Naive thymus-derived CD8-positive, alpha-beta T cell (primary cell): ENCODE data around the gene TNFRSF6B. TPM values are rescaled to one million over a fixed set of nuclear protein-coding genes. Genes with fewer than 3 reads are reported as not detected.
"Not testable (repeated sequence)": the region's sequence is repeated elsewhere in the genome, so short reads cannot be mapped to it uniquely, and the experiment has no call there.

ENCODE experiments used
- ATAC-seq, 2 donors: fragments of 150-1000 bp; cut with Tn5 transposase in 1 of 2; sonication (Bioruptor Pico), chemical (Tn5 transposase) in 1 of 2; 1 replicate in 1 of 2; 2 replicates in 1 of 2; pipeline ENCODE4 v1.10.0; 2021; ENCODE audit warnings: mild to moderate bottlenecking in 2 of 2, moderate library complexity in 2 of 2
- POLR2A ChIA-PET: fragments of 350-600 bp; sonication (Branson Sonifier 250); formaldehyde crosslinking; loops from one replicate; lab custom pipeline; 2021; ENCODE audit warnings: antibody characterized with exemption; lab: Charles Lee
- DNase-seq, 10 donors: peaks; one replicate each; pipeline versions ENCODE4 v3.0.0 to v3.0.0-alpha.2; 2020 to 2022
- H3K27ac Mint-ChIP-seq, 10 donors: one replicate each; pipeline ENCODE4 v1.8.0; 2020 to 2022; ENCODE audit warnings: mild to moderate bottlenecking in 10 of 10, mixed read lengths in 10 of 10, moderate library complexity in 4 of 10, inconsistent platforms in 1 of 10
- H3K27me3 Mint-ChIP-seq, 5 donors: one replicate each; pipeline ENCODE4 v1.8.0; 2021 to 2022; ENCODE audit warnings: mixed read lengths in 5 of 5
- H3K36me3 Mint-ChIP-seq, 3 donors: one replicate each; pipeline ENCODE4 v1.8.0; 2020 to 2022; ENCODE audit warnings: mixed read lengths in 3 of 3, mild to moderate bottlenecking in 2 of 3, inconsistent platforms in 1 of 3
- H3K4me1 Mint-ChIP-seq, 4 donors: one replicate each; pipeline ENCODE4 v1.8.0; 2021 to 2022; ENCODE audit warnings: mixed read lengths in 4 of 4
- H3K4me3 Mint-ChIP-seq, 10 donors: one replicate each; pipeline ENCODE4 v1.8.0; 2020 to 2022; ENCODE audit warnings: mild to moderate bottlenecking in 10 of 10, mixed read lengths in 10 of 10, moderate library complexity in 6 of 10, inconsistent platforms in 1 of 10
- H3K9me3 Mint-ChIP-seq, 9 donors: one replicate each; pipeline ENCODE4 v1.8.0; 2020 to 2022; ENCODE audit warnings: mixed read lengths in 9 of 9, mild to moderate bottlenecking in 3 of 9, inconsistent platforms in 1 of 9, moderate library complexity in 1 of 9
- polyA plus RNA-seq, 3 donors: library from polyadenylated mRNA; unstranded; fragments of 300-500 nt; fragmentation: Illumina TruSeq; gene quantifications; one replicate each; pipeline ENCODE4 v1.2.3, GENCODE V29; 2021
- total RNA-seq, 8 experiments: library from RNA in 2 of 8; stranded (reverse) in 2 of 8; gene quantifications; one replicate each; pipeline ENCODE4 v1.2.3 and lab custom pipeline; 2021 to 2026

TNFRSF6B gene
- total and polyA plus RNA-seq, 5 experiments from 2014 or later: 0.22 to 1.1 (median 0.90) TPM; not detected in 1

GRCh38 chr20:63656451-63656850, 40.0 kb upstream of the TNFRSF6B start:
- H3K4me3 Mint-ChIP-seq: peak overlapping the region in 7 of 10 donors; percentile 39 to 98 (median 60)
- no peaks in the 10 kb centered on the region for H3K9me3 Mint-ChIP-seq
- H3K27me3 Mint-ChIP-seq: no peaks in the 10 kb centered on the region
- no peak overlapping the region for H3K27ac Mint-ChIP-seq
- DNase-seq (no peak), ATAC-seq (no peak)
- POLR2A ChIA-PET: interaction anchor here (1.8 to 3.3 kb wide), 2 partner anchors 15 to 21 kb away, joined by 4 to 43 read pairs; no protein-coding TSS in a partner anchor
- peaks cover 17 to 52% (median 43%) of the 10 kb centered on the region in 4 donors for H3K4me1 Mint-ChIP-seq
- peaks cover 0 to 6% (median 1%) of the 10 kb centered on the region in 3 donors for H3K36me3 Mint-ChIP-seq

GRCh38 chr20:63657260-63657936, 39.1 kb upstream of the TNFRSF6B start:
- Mint-ChIP-seq H3K9me3 (no peaks in the 10 kb centered on the region), H3K4me3 (peak overlapping the region; percentile 90 to 99 (median 96)), H3K27me3 (no peaks in the 10 kb centered on the region), H3K36me3 (peaks cover 0 to 10% (median 1%) of the 10 kb centered on the region in 3 donors), H3K4me1 (peaks cover 17 to 49% (median 39%) of the 10 kb centered on the region in 4 donors), H3K27ac (peak overlapping the region in 7 of 10 donors; percentile 92 to 98 (median 96))
- POLR2A ChIA-PET: interaction anchor here (0.7 to 3.3 kb wide), 16 partner anchors 8 to 299 kb away, joined by 3 to 43 read pairs (median 7); partner anchors contain the start of genes ARFRP1, GMEB2, LIME1 and PPDPF
- no peak for ATAC-seq
- peak in 1 of 10 donors; percentile 61 for DNase-seq

- POLR2A ChIA-PET: interaction anchor here (0.5 to 3.3 kb wide), 27 partner anchors 8 to 322 kb away, joined by 3 to 43 read pairs (median 4); partner anchors contain the start of genes ARFRP1, GMEB2, LIME1 and PPDPF
- Mint-ChIP-seq H3K36me3 (peaks cover 0 to 12% (median 4%) of the 10 kb centered on the region in 3 donors), H3K27ac (peak within 1 kb of the TSS; percentile 92 to 98 (median 96)), H3K4me1 (peaks cover 18 to 49% (median 39%) of the 10 kb centered on the region in 4 donors), H3K4me3 (peak within 1 kb of the TSS; percentile 90 to 99 (median 96)), H3K27me3 (no peaks in the 10 kb centered on the region), H3K9me3 (no peaks in the 10 kb centered on the region)
- ATAC-seq (peak; percentile 82 to 85), DNase-seq (peak; percentile 73 to 98 (median 86))
Observed at GRCh38 chr20:63657937-63658748, 38.3 kb upstream of the TNFRSF6B start, which contains the start of gene RTEL1. TSS of gene RTEL1 (plus strand) at chr20:63658312. CDS start at chr20:63659403, 1,091 bp downstream.

- H3K9me3 Mint-ChIP-seq: no peaks in the 10 kb centered on the region
- peaks cover 0 to 12% (median 4%) of the 10 kb centered on the region in 3 donors for H3K36me3 Mint-ChIP-seq
- DNase-seq: peak in 1 of 10 donors; percentile 64
- H3K4me3 Mint-ChIP-seq: peak overlapping the region; percentile 90 to 99 (median 96)
- peak overlapping the region; percentile 92 to 98 (median 96) for H3K27ac Mint-ChIP-seq
- POLR2A ChIA-PET: interaction anchor here (0.6 to 3.3 kb wide), 23 partner anchors 7 to 322 kb away, joined by 3 to 43 read pairs (median 5); partner anchors contain the start of genes ARFRP1, GMEB2, LIME1 and PPDPF
- peaks cover 17 to 48% (median 37%) of the 10 kb centered on the region in 4 donors for H3K4me1 Mint-ChIP-seq
- no peaks in the 10 kb centered on the region for H3K27me3 Mint-ChIP-seq
- peak in 1 of 2 donors; percentile 22 for ATAC-seq
Observed at GRCh38 chr20:63658749-63659187, 37.7 kb upstream of the TNFRSF6B start.

GRCh38 chr20:63659370-63659769, 37.1 kb upstream of the TNFRSF6B start:
- H3K27me3 Mint-ChIP-seq: no peaks in the 10 kb centered on the region
- ATAC-seq (no peak), DNase-seq (no peak)
- H3K4me1 Mint-ChIP-seq: peaks cover 12 to 42% (median 31%) of the 10 kb centered on the region in 4 donors
- H3K27ac Mint-ChIP-seq: peak overlapping the region in 3 of 10 donors; percentile 19 to 96 (median 27)
- peaks cover 0 to 12% (median 4%) of the 10 kb centered on the region in 3 donors for H3K36me3 Mint-ChIP-seq
- peak overlapping the region; percentile 90 to 99 (median 96) for H3K4me3 Mint-ChIP-seq
- no peaks in the 10 kb centered on the region for H3K9me3 Mint-ChIP-seq
- POLR2A ChIA-PET: interaction anchor here (1.7 to 2.4 kb wide), 4 partner anchors 17 to 122 kb away, joined by 5 to 29 read pairs (median 16); partner anchors contain the start of genes GMEB2 and PTK6

- Mint-ChIP-seq H3K4me3 (peak overlapping the region in 9 of 10 donors; percentile 55 to 98 (median 94)), H3K27ac (peak overlapping the region in 1 of 10 donors; percentile 27)
Observed at GRCh38 chr20:63660174-63660573, 36.3 kb upstream of the TNFRSF6B start.

GRCh38 chr20:63660622-63661021, 35.8 kb upstream of the TNFRSF6B start:
- DNase-seq (no peak), ATAC-seq (no peak)
- H3K9me3 Mint-ChIP-seq: no peaks in the 10 kb centered on the region
- POLR2A ChIA-PET: interaction anchor here (0.6 to 2.4 kb wide), 3 partner anchors 18 to 35 kb away, joined by 4 to 5 read pairs (median 5); no protein-coding TSS in a partner anchor
- H3K4me1 Mint-ChIP-seq: peaks cover 9 to 31% (median 24%) of the 10 kb centered on the region in 4 donors
- H3K4me3 Mint-ChIP-seq: peak overlapping the region in 5 of 10 donors; percentile 15 to 66 (median 30)
- H3K36me3 Mint-ChIP-seq: peaks cover 0 to 12% (median 4%) of the 10 kb centered on the region in 3 donors
- H3K27me3 Mint-ChIP-seq: no peaks in the 10 kb centered on the region
- H3K27ac Mint-ChIP-seq: no peak overlapping the region

More at GRCh38 chr20:63660174-63660573, 36.3 kb upstream of the TNFRSF6B start:
- H3K9me3 Mint-ChIP-seq, DNase-seq, H3K27me3 Mint-ChIP-seq, ATAC-seq: not testable (repeated sequence)
- H3K36me3 Mint-ChIP-seq: peaks cover 0 to 12% (median 4%) of the 10 kb centered on the region in 3 donors
- H3K4me1 Mint-ChIP-seq: peaks cover 9 to 35% (median 24%) of the 10 kb centered on the region in 4 donors
- POLR2A ChIA-PET: interaction anchor here (0.6 to 2.4 kb wide), 2 partner anchors 18 to 30 kb away, joined by 5 read pairs; no protein-coding TSS in a partner anchor

GRCh38 chr20:63661108-63661507, 35.3 kb upstream of the TNFRSF6B start:
- POLR2A ChIA-PET: interaction anchor here (1.0 to 2.4 kb wide), 3 partner anchors 19 to 140 kb away, joined by 4 to 5 read pairs (median 4); partner anchors contain the start of gene PPDPF

GRCh38 chr20:63661959-63662812, 34.3 kb upstream of the TNFRSF6B start:
- H3K4me3 Mint-ChIP-seq: peak overlapping the region in 1 of 10 donors; percentile 6
- ATAC-seq (no peak), DNase-seq (no peak)
- H3K4me1 Mint-ChIP-seq: peaks cover 9 to 27% (median 22%) of the 10 kb centered on the region in 4 donors
- no peaks in the 10 kb centered on the region for H3K9me3 Mint-ChIP-seq
- no peaks in the 10 kb centered on the region for H3K27me3 Mint-ChIP-seq
- H3K27ac Mint-ChIP-seq: no peak overlapping the region
- peaks cover 0 to 20% (median 9%) of the 10 kb centered on the region in 3 donors for H3K36me3 Mint-ChIP-seq
- POLR2A ChIA-PET: interaction anchor here (0.6 to 1.1 kb wide), 4 partner anchors 13 to 205 kb away, joined by 3 to 4 read pairs (median 3); partner anchors contain the start of gene PPDPF

More at GRCh38 chr20:63661108-63661507, 35.3 kb upstream of the TNFRSF6B start:
- DNase-seq: no peak
- no peaks in the 10 kb centered on the region for H3K27me3 Mint-ChIP-seq
- peaks cover 0 to 13% (median 6%) of the 10 kb centered on the region in 3 donors for H3K36me3 Mint-ChIP-seq
- no peak for ATAC-seq
- H3K27ac Mint-ChIP-seq: no peak overlapping the region
- peaks cover 9 to 29% (median 24%) of the 10 kb centered on the region in 4 donors for H3K4me1 Mint-ChIP-seq
- no peaks in the 10 kb centered on the region for H3K9me3 Mint-ChIP-seq
- no peak overlapping the region for H3K4me3 Mint-ChIP-seq

- Mint-ChIP-seq H3K27ac (no peak overlapping the region), H3K4me1 (peaks cover 9 to 24% (median 19%) of the 10 kb centered on the region in 4 donors), H3K9me3 (no peaks in the 10 kb centered on the region), H3K36me3 (peaks cover 0 to 23% (median 9%) of the 10 kb centered on the region in 3 donors), H3K4me3 (no peak overlapping the region), H3K27me3 (no peaks in the 10 kb centered on the region)
- ATAC-seq: no peak
- POLR2A ChIA-PET: interaction anchor here (0.6 to 1.0 kb wide), 2 partner anchors 14 to 205 kb away, joined by 3 read pairs; no protein-coding TSS in a partner anchor
- DNase-seq: no peak
Observed at GRCh38 chr20:63662813-63663189, 33.7 kb upstream of the TNFRSF6B start.
